ENCODE measurements around the gene FAM98B.

FAM98B gene

DNA sequence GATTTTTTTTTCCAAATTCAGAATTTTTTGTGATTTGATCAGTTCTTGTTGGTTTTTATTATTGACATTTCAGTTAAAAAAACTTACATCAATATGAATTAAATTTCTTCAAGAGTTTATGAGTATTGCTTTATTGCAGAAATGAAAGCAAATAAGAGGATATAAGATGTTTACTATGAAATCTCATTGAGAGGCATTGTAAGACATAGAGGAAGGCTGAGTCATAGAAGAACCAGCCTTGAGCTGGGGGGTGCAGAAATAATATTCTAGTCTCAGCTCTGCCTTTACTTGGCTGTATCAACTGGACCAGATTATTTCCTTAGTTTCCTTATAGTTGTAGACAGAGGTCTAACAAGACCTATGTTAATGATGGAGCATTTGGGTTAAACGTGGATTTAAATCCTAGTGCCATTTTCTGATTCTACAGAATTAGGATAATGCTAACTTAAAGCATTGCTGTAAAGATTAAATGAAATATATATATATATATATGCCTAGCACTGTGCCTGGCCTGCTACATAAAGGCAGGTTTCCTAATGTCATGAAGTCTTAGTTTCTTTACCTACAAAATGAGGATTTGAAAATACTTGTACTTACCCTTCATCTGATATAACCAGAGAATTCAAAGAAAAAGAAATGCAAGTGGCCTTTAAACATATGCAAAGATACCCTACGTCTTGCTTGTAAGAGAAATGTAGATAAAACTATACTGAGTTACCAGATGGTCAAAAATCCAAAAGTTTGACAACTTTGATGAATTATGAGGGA, 7.3 kb downstream of the FAM98B start:
- peak; percentile 60 for DNase-seq (ENCODE audit: low read depth)
- H3K4me3 ChIP-seq (ENCODE audit: low read depth, low read length), result no peak overlapping the region
- TF ChIP-seq, protein P1, sequence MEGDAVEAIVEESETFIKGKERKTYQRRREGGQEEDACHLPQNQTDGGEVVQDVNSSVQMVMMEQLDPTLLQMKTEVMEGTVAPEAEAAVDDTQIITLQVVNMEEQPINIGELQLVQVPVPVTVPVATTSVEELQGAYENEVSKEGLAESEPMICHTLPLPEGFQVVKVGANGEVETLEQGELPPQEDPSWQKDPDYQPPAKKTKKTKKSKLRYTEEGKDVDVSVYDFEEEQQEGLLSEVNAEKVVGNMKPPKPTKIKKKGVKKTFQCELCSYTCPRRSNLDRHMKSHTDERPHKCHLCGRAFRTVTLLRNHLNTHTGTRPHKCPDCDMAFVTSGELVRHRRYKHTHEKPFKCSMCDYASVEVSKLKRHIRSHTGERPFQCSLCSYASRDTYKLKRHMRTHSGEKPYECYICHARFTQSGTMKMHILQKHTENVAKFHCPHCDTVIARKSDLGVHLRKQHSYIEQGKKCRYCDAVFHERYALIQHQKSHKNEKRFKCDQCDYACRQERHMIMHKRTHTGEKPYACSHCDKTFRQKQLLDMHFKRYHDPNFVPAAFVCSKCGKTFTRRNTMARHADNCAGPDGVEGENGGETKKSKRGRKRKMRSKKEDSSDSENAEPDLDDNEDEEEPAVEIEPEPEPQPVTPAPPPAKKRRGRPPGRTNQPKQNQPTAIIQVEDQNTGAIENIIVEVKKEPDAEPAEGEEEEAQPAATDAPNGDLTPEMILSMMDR (conservative IDR thresholded peaks at IDR 0.05; ENCODE audit: low read depth, low read length), result no peak

DNA sequence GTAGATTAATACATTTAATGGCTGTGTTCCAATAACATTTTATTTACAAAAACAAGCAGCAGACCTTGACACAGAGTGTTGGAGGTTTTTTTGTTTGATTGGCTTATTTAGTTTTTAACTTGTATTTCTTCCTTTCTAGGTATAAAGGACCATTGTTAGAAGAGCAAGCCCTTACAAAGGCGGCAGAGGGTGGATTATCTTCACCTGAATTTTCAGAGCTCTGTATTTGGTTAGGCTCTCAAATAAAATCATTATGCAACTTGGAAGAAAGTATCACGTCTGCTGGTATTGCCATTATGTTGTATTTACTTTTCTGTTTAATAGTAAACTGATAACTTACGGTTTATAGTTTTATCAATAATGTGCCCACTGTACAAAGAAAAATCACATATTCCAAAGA, 10.0 kb downstream of the FAM98B start:
- no peak overlapping the region for H3K4me3 ChIP-seq (ENCODE audit: low read depth, low read length)
- TF ChIP-seq, protein P1 (conservative IDR thresholded peaks at IDR 0.05; ENCODE audit: low read depth, low read length), result no peak
- no peak for DNase-seq (ENCODE audit: low read depth)

DNA sequence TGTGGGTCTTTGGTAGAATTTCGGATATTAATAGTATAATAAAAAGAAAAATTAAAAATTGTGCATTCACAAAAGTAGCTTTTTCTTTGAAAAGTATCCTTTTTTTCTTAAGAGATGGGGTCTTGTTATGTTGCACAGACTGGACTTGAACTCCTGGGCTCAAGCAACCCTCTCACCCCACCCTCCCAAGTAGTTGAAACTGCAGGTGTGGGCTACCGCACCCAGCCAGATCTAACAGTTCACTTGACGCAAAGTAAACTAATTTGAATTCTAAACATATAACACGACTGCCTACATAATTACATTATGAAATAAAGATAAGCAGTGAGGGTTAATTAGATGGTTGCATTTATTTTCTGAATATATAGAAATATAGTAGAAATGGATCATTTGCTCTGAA, 10.7 kb downstream of the FAM98B start:
- H3K4me3 ChIP-seq (ENCODE audit: low read depth, low read length), result no peak overlapping the region
- DNase-seq (ENCODE audit: low read depth), result no peak
- TF ChIP-seq, protein P1 (conservative IDR thresholded peaks at IDR 0.05; ENCODE audit: low read depth, low read length), result no peak

DNA sequence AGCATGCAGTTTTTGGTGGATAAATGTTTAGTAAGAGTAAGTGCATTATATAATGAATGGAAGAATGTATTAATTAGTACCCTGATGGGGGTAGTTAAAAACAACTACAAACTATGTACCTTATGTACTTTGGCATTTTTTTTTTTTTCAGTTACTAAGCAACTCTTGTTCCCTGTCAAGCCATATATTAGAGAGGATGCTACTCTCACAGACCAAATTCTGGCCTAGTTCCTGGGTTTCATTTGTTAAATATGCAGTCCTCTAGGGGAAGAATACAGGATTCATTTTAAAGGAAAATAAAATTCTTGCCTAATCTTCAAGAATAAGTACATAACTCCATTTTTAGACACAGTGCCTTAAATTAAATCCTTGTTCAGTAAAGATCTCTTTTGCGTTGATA, 16.9 kb downstream of the FAM98B start:
- TF ChIP-seq, protein P1 (conservative IDR thresholded peaks at IDR 0.05; ENCODE audit: low read depth, low read length), result no peak
- H3K4me3 ChIP-seq (ENCODE audit: low read depth, low read length), result no peak overlapping the region
- no peak for DNase-seq (ENCODE audit: low read depth)

DNA sequence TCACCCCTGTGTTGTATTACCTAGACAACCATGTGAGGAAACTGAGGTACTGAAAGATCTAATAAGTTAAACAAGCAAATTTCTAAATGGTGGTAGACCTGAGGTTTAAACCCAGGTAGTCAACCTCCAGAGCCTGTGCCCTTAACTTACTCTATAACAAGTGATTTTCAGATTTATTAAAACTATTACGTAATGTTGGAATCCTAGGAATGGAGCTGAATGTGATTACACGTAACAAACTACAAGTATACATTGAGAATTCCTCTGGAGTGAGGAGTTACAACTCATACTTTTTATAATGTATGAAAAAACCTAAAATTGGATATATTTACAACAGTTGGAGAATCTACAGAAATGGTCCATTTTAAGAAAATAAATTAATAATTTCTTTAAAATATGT, 18.0 kb downstream of the FAM98B start:
- TF ChIP-seq, protein P1 (conservative IDR thresholded peaks at IDR 0.05; ENCODE audit: low read depth, low read length), result no peak

DNA sequence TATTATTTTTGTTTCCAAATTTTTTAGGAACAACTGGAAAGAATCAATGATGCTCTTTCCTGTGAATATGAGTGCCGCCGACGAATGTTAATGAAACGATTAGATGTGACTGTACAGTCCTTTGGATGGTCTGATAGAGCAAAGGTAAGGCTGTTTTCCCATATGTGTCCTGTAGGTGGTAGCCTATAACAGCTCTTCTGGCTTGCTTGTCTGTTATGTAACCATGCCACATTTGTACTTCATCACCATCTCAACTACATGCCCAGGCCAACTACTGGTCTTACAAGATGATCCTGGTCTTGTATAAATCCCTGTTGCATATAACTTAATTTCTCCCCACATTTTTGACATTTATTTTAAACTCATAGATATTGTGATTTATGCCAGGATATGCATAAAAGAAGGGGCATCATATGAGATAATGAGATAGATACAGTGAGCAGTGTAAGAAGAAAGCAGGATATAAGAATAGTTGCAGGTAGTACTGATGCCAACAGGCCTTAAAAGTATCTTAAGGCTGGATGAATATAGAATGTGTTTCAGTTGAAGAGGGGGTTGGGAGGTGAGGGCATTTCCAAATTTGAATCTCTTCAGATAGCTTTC, 20.3 kb downstream of the FAM98B start:
- H3K4me3 ChIP-seq (ENCODE audit: low read depth, low read length), result no peak overlapping the region
- TF ChIP-seq, protein P1 (conservative IDR thresholded peaks at IDR 0.05; ENCODE audit: low read depth, low read length), result peak; percentile 79
- DNase-seq (ENCODE audit: low read depth), result peak; percentile 83

More for the DNA sequence above, 18.0 kb downstream of the FAM98B start:
- H3K4me3 ChIP-seq (ENCODE audit: low read depth, low read length), result no peak overlapping the region
- DNase-seq (ENCODE audit: low read depth), result peak; percentile 41

DNA sequence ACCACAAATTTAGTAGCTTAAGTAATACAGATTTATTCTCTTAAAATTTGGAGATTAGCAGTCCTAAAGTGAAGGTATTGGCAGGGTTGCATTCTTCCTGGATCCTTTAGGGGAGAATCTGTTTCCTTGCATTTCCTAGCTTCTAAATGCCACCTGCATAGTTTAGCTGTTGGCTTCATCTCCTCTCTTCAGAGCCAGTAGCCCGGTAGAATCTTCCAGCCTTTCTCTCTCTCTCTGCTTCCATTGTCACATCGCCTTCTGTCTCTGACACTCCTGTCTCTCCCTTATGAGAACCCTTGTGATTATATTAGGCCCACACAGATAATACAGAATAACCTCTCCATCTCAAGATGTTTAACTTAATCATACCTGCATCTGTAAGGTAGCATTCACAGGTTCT, 21.4 kb downstream of the FAM98B start:
- no peak overlapping the region for H3K4me3 ChIP-seq (ENCODE audit: low read depth, low read length)
- TF ChIP-seq, protein P1 (conservative IDR thresholded peaks at IDR 0.05; ENCODE audit: low read depth, low read length), result no peak
- no peak for DNase-seq (ENCODE audit: low read depth)

Measured in choroid plexus epithelial cell (primary cell).